ENCODE data around the gene NFYC.

- TF ChIP-seq POLR2A (IDR thresholded peaks at IDR 0.05) (no peak), CTCF (IDR thresholded peaks at IDR 0.05) (no peak)
Measured at GRCh38 chr1:40784141-40784770, 92.8 kb downstream of the NFYC start.
